ENCODE results near the gene PTPRE. TPM values are rescaled to one million over a fixed set of nuclear protein-coding genes. Genes with fewer than 3 reads are reported as not detected.

The PTPRE gene
- polyA plus RNA-seq, 1 of the 3 experiments (the other 2 are of a cell fraction) = 11.8 TPM

DNA sequence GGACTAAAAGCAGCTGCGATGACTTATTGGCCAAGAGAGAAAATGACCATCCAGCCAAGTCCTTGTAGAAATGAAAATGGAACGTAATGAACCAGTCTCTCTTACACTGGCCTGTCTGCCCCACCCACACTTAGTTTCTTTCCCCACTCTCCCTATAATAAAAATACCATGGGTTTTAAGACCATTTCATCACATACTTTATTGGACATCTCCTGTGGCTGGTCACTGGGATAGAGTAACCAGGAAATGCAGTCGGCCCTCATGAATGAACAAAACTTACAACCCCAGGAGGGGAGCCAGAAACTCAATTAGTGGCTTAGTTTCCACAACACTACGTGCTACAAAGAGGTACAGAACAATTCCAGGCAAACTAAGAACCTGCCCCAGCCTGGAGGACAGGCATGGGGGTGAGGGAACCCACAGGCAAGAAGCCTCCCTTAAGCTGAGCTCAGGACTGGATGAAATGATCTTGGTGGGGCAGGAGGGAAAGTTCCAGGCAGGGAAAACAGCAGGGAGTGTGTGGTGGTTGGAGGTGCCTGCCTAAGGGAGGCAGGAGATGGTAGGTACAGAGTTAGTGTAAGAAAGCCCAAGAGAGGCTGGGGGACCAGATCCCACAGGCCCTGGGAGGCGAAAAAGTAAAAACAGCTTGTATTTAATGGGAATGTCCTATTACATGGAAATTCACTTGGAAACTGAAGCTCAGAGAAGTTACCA, 189.7 kb downstream of the PTPRE start:
- ChIA-PET CTCF (interaction anchor here (0.7 to 1.6 kb wide), 5 partner anchors 18 to 121 kb away, joined by 3 to 5 read pairs (median 3); no protein-coding TSS in a partner anchor), POLR2A (no interaction called here)
- H3K9ac ChIP-seq = no peak overlapping the region
- WGBS (ENCODE audit: low lambda C conversion rate) = 93% methylated on average over 5 of the region's 5 CpGs
- no peak overlapping the region for H2AFZ ChIP-seq (ENCODE audit: low read depth)
- no peak overlapping the region for H3K4me3 ChIP-seq (ENCODE audit: low read depth in 2 of 2, low read length in 1 of 2)
- no peak overlapping the region for H3K4me2 ChIP-seq
- H3K36me3 ChIP-seq (replicated peaks in 1 of 2; ENCODE audit: control insufficient read depth in 1 of 2, insufficient read depth in 2 of 2, low read length in 1 of 2) = peaks cover 8 to 38% of the 10 kb centered on the region in 2 experiments
- H3K9me3 ChIP-seq = no peaks in the 10 kb centered on the region
- no peak for DNase-seq
- H3F3A ChIP-seq (replicated peaks; ENCODE audit: insufficient read depth) = peaks cover 6% of the 10 kb centered on the region
- H3K4me1 ChIP-seq (ENCODE audit: control insufficient read depth in 1 of 2, insufficient read depth in 2 of 2, low read depth in 1 of 2, low read length in 1 of 2) = no peaks in the 10 kb centered on the region; a peak in 1 of 4 replicates
- no peaks in the 10 kb centered on the region; the same call in 1 of the 2 replicates for H3K79me2 ChIP-seq (ENCODE audit: insufficient read depth)
- peaks cover 9% of the 10 kb centered on the region; the same call in 1 of the 2 replicates for H4K20me1 ChIP-seq (ENCODE audit: insufficient read depth)
- no peaks in the 10 kb centered on the region for H3K9me2 ChIP-seq
- no peaks in the 10 kb centered on the region for H3K27me3 ChIP-seq (ENCODE audit: insufficient read depth)
- no peak for TF ChIP-seq RXRA (IDR thresholded peaks at IDR 0.05; ENCODE audit: borderline replicate concordance, low read depth)
- TF ChIP-seq TCF12 (IDR thresholded peaks at IDR 0.05) = no peak
- no peak for TF ChIP-seq TEAD4 (IDR thresholded peaks at IDR 0.05; ENCODE audit: borderline replicate concordance, insufficient read depth)
- no peak for TF ChIP-seq NRF1 (IDR thresholded peaks at IDR 0.05; ENCODE audit: low read depth, low read length)
- TF ChIP-seq RFX5 (IDR thresholded peaks at IDR 0.05; ENCODE audit: low read length) = no peak
- TF ChIP-seq FOSL2 (IDR thresholded peaks at IDR 0.05; ENCODE audit: borderline replicate concordance, low read depth) = no peak
- TF ChIP-seq MXI1 (IDR thresholded peaks at IDR 0.05; ENCODE audit: low read depth, low read length) = no peak
- TF ChIP-seq TAF1 (IDR thresholded peaks at IDR 0.05; ENCODE audit: borderline replicate concordance, low read depth, low read length) = no peak
- no peak for TF ChIP-seq SIN3A (IDR thresholded peaks at IDR 0.05; ENCODE audit: borderline replicate concordance, low read depth, low read length)
- TF ChIP-seq GABPA (IDR thresholded peaks at IDR 0.05; ENCODE audit: low read depth) = no peak
- no peak for TF ChIP-seq EZH2phosphoT487 (IDR thresholded peaks at IDR 0.05; ENCODE audit: borderline replicate concordance, low read depth)
- TF ChIP-seq, protein P1, sequence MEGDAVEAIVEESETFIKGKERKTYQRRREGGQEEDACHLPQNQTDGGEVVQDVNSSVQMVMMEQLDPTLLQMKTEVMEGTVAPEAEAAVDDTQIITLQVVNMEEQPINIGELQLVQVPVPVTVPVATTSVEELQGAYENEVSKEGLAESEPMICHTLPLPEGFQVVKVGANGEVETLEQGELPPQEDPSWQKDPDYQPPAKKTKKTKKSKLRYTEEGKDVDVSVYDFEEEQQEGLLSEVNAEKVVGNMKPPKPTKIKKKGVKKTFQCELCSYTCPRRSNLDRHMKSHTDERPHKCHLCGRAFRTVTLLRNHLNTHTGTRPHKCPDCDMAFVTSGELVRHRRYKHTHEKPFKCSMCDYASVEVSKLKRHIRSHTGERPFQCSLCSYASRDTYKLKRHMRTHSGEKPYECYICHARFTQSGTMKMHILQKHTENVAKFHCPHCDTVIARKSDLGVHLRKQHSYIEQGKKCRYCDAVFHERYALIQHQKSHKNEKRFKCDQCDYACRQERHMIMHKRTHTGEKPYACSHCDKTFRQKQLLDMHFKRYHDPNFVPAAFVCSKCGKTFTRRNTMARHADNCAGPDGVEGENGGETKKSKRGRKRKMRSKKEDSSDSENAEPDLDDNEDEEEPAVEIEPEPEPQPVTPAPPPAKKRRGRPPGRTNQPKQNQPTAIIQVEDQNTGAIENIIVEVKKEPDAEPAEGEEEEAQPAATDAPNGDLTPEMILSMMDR (IDR thresholded peaks at IDR 0.05) = no peak
- TF ChIP-seq, protein P2, sequence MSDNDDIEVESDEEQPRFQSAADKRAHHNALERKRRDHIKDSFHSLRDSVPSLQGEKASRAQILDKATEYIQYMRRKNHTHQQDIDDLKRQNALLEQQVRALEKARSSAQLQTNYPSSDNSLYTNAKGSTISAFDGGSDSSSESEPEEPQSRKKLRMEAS (IDR thresholded peaks at IDR 0.05; ENCODE audit: low read depth) = no peak
- no peak for TF ChIP-seq FOXJ3 (CRISPR knock-in tag; IDR thresholded peaks at IDR 0.05)
- no peak for TF ChIP-seq EP300 (IDR thresholded peaks at IDR 0.05; ENCODE audit: borderline replicate concordance in 1 of 2, low read depth in 1 of 2, low read length in 1 of 2)
- TF ChIP-seq, protein P3, sequence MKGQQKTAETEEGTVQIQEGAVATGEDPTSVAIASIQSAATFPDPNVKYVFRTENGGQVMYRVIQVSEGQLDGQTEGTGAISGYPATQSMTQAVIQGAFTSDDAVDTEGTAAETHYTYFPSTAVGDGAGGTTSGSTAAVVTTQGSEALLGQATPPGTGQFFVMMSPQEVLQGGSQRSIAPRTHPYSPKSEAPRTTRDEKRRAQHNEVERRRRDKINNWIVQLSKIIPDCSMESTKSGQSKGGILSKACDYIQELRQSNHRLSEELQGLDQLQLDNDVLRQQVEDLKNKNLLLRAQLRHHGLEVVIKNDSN (IDR thresholded peaks at IDR 0.05; ENCODE audit: borderline replicate concordance, low read depth) = no peak
- TF ChIP-seq FOXM1 (IDR thresholded peaks at IDR 0.05; ENCODE audit: low read depth) = no peak
- no peak for TF ChIP-seq CHD2 (IDR thresholded peaks at IDR 0.05; ENCODE audit: low read length, partially characterized antibody)
- TF ChIP-seq, protein P4, sequence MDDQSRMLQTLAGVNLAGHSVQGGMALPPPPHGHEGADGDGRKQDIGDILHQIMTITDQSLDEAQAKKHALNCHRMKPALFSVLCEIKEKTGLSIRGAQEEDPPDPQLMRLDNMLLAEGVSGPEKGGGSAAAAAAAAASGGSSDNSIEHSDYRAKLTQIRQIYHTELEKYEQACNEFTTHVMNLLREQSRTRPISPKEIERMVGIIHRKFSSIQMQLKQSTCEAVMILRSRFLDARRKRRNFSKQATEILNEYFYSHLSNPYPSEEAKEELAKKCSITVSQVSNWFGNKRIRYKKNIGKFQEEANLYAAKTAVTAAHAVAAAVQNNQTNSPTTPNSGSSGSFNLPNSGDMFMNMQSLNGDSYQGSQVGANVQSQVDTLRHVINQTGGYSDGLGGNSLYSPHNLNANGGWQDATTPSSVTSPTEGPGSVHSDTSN (IDR thresholded peaks at IDR 0.05) = no peak
- TF ChIP-seq POLR2AphosphoS5 (IDR thresholded peaks at IDR 0.05; ENCODE audit: low read depth, low read length) = no peak
- no peak overlapping the region for H3K27ac ChIP-seq (ENCODE audit: low read depth in 2 of 2, low read length in 1 of 2)
